Duodenal mucosa (tissue), 2 donors: Measurements from ENCODE around the gene DYNLT5.
"Not testable (repeated sequence)": the region's sequence is repeated elsewhere in the genome, so short reads cannot be mapped to it uniquely, and the experiment has no call there.

Experiments used
- H3K27ac ChIP-seq: one replicate; pipeline ENCODE4 v1.7.0; 2013; ENCODE audit warnings: low read depth, low read length
- H3K27me3 ChIP-seq, 2 donors: one replicate each; pipeline ENCODE4 v1.7.0; 2013; ENCODE audit warnings: low read length in 2 of 2, control low read depth in 1 of 2; ENCODE audit not compliant: insufficient read depth in 2 of 2, control insufficient read depth in 1 of 2
- H3K36me3 ChIP-seq, 2 donors: one replicate each; pipeline ENCODE4 v1.7.0; 2013; ENCODE audit warnings: low read length in 2 of 2, control low read depth in 1 of 2; ENCODE audit not compliant: insufficient read depth in 2 of 2, control insufficient read depth in 1 of 2
- H3K4me1 ChIP-seq, 2 donors: one replicate each; pipeline ENCODE4 v1.7.0; 2013; ENCODE audit warnings: low read length in 2 of 2, control low read depth in 1 of 2; ENCODE audit not compliant: insufficient read depth in 2 of 2, control insufficient read depth in 1 of 2
- H3K4me3 ChIP-seq, 2 donors: one replicate each; pipeline ENCODE4 v1.7.0; 2013; ENCODE audit warnings: low read length in 2 of 2, low read depth in 1 of 2
- H3K9ac ChIP-seq, 2 donors: one replicate each; pipeline ENCODE4 v1.7.0; 2013; ENCODE audit warnings: low read length in 2 of 2, low read depth in 1 of 2
- H3K9me3 ChIP-seq, 2 donors: one replicate each; pipeline ENCODE4 v1.7.0; 2013; ENCODE audit warnings: low read length in 2 of 2, control low read depth in 1 of 2; ENCODE audit not compliant: control insufficient read depth in 1 of 2

The DYNLT5 gene

GRCh38 chr1:66779475-66780078 is 27.3 kb downstream of the DYNLT5 start:
- Histone ChIP-seq H3K9ac (no peak overlapping the region), H3K4me1 (no peaks in the 10 kb centered on the region), H3K9me3 (no peaks in the 10 kb centered on the region), H3K27ac (no peak overlapping the region), H3K27me3 (no peaks in the 10 kb centered on the region), H3K4me3 (no peak overlapping the region), H3K36me3 (no peaks in the 10 kb centered on the region)

DNA sequence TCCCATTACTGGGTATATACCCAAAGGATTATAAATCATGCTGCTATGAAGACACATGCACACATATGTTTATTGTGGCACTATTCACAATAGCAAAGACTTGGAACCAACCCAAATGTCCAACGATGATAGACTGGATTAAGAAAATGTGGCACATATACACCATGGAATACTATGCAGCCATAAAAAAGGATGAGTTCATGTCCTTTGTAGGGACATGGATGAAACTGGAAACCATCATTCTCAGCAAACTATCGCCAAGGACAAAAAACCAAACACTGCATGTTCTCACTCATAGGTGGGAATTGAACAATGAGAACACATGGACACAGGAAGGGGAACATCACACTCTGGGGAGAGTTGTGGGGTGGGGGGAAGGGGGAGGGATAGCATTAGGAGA is 33.5 kb downstream of the DYNLT5 start:
- not testable (repeated sequence) for H3K36me3 ChIP-seq, H3K9ac ChIP-seq, H3K4me1 ChIP-seq, H3K4me3 ChIP-seq, H3K27ac ChIP-seq, H3K27me3 ChIP-seq, H3K9me3 ChIP-seq

DNA sequence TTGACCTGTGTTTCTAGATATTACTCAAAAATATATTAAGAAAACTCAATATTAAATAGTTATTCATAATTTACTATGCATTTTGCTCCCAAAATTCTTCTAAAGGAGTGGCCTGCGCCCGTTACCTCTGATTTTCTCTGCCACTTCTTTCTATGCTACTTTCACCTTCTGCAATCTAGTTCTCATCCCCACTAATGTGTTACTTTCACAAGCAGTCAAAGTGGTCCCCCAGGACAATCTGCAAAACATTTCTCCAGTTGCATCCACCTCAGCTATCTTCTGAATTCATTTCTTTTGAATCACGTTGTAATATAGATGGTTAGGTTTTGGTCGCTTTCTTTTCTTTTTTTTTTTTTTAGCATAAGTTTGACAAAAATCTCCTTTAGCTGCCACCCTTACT is 35.4 kb downstream of the DYNLT5 start:
- Histone ChIP-seq H3K9me3 (no peaks in the 10 kb centered on the region), H3K36me3 (no peaks in the 10 kb centered on the region), H3K4me3 (no peak overlapping the region), H3K27ac (no peak overlapping the region), H3K4me1 (no peaks in the 10 kb centered on the region), H3K9ac (no peak overlapping the region), H3K27me3 (no peaks in the 10 kb centered on the region)

DNA sequence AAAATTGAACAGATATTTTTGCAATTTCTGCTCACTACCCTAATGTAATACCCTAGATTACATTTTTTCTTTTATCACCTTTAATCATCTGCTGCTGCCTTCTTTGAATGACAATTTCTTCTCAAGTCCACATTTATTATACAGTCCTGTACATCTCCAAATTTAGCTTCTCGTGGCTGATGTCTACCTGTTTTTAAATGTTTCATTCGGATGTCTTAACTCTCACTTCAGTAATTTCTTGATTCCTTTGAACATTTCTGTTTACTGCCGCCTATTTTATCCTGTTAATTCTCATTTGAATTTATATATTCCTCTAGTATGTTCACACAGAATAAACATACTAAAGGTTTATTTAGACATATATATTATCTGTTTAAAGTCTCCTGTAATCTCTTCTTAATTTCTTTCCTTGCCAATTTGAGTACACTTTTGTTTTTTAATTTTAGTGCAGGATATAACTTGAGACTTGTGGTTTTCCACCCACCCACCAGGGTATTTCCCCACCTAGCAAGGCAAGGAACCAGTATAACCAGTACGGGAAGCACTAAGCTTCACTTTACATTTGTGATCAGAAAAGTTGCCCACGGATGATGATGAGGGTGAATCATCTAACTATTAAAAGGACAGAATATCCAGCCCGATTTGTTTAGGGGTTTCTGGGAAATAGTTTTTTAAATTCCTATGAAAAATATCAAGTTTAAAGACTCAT is 36.1 kb downstream of the DYNLT5 start:
- no peak overlapping the region for H3K27ac ChIP-seq
- H3K9me3 ChIP-seq: no peaks in the 10 kb centered on the region
- H3K9ac ChIP-seq: no peak overlapping the region
- H3K36me3 ChIP-seq: no peaks in the 10 kb centered on the region
- H3K4me3 ChIP-seq: no peak overlapping the region
- no peaks in the 10 kb centered on the region for H3K27me3 ChIP-seq
- H3K4me1 ChIP-seq: no peaks in the 10 kb centered on the region

DNA sequence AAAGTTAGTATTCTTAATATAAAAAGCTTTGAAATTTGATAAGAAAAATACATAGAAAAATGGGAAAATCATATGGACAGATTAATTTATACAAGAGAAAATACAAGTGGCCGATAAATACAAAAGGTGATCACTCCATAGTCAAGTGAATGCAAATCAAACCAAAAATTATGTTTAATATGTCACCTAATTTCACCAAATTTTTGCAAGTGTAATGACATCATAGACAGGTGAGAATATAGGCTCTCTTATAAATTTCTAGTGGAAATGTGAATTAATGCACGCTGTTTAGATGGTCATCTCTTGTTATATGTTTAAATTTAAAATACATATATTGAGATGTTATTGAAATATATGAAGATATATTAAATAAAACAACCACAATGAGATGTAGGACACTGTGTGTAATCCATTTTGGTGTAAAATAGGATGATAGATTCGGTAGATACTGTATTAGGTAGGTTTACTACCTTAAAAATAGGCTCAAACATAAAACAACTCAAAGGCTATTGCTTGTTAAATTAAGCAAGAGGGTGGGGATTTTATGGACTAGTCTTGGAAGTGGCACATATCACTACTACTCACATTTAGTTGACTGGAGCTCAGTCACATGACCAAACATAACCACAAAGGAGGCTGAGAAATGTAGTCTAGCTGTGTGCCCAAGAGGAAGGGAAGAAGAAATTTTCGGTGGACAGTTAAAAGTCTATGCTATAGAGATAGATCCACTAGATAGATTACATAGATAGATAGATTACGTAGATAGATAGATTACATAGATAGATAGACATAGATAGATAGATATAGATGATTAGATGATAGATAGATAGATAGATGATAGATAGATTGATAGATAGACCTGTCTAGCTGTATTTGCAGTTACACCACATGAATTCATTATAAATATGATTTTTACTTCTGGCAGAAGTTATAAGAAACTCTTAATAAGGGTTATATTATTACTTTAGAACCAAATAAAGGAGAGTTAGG is 39.7 kb downstream of the DYNLT5 start:
- Histone ChIP-seq H3K4me1 (no peaks in the 10 kb centered on the region), H3K27me3 (no peaks in the 10 kb centered on the region), H3K4me3 (no peak overlapping the region), H3K36me3 (no peaks in the 10 kb centered on the region), H3K27ac (no peak overlapping the region), H3K9me3 (no peaks in the 10 kb centered on the region), H3K9ac (no peak overlapping the region)

DNA sequence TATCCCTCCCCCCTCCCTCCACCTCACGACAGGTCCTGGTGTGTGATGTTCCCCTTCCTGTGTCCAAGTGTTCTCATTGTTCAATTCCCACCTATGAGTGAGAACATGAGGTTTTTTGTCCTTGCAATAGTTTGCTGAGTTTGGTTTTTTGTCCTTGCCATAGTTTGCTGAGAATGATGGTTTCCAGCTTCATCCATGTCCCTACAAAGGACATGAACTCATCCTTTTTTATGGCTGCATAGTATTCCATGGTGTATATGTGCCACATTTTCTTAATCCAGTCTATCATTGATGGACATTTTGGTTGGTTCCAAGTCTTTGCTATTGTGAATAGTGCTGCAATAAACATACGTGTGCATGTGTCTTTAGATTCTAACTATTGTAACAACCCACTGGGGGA is 43.6 kb downstream of the DYNLT5 start:
- not testable (repeated sequence) for H3K9me3 ChIP-seq, H3K4me1 ChIP-seq, H3K36me3 ChIP-seq, H3K9ac ChIP-seq, H3K27me3 ChIP-seq, H3K27ac ChIP-seq, H3K4me3 ChIP-seq

DNA sequence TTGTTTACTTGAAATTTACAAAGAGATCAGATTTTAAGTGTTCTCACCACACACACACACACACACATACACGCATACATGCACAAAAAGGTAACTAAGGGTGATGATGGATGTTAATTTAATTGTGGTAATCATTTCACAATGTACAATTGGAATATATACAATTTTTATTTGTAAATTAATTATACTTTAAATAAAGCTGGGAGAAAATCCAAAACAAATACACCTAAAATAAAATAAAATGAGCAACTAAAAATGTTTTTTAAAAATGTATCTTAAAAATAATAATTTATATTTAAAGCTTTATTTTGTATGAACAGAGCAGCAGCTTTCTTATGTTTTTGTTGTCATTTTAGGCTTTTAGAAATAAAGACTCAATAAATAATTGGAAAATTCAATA is 57.0 kb downstream of the DYNLT5 start:
- Histone ChIP-seq H3K36me3 (no peaks in the 10 kb centered on the region), H3K9ac (no peak overlapping the region), H3K27ac (no peak overlapping the region), H3K9me3 (no peaks in the 10 kb centered on the region), H3K4me1 (no peaks in the 10 kb centered on the region), H3K27me3 (no peaks in the 10 kb centered on the region), H3K4me3 (no peak overlapping the region)

DNA sequence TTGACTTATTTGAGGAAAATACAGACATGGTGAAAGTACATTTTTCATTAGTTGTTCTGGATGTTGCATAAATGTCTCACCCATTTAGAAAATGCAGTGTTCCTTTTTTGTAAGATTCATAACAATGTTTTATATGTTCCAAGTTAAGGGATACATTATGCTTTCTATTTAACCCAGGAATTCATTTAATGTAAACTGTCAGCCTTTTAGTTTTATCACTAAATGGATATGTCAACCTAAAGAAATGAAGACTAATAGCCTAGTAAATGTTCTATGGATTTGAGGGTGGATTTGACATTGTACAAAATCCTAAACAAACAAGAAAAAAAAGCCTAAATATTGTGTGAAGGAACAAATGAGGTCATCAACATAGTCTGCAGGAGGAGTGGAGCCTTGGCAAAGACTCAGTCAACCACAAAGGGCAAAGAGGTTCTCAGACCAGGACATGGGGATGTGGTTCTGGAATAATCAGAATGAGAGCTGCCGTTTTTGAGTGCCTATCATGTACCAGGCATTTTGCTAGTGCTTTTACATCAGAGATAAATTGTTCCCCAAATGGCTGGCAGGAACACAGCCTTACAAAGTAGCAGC is 57.6 kb downstream of the DYNLT5 start:
- Histone ChIP-seq H3K4me3 (no peak overlapping the region), H3K27ac (no peak overlapping the region), H3K36me3 (no peaks in the 10 kb centered on the region), H3K9ac (no peak overlapping the region), H3K9me3 (no peaks in the 10 kb centered on the region), H3K4me1 (no peaks in the 10 kb centered on the region), H3K27me3 (no peaks in the 10 kb centered on the region)

GRCh38 chr1:66824771-66825170 is 72.5 kb downstream of the DYNLT5 start:
- H3K4me3 ChIP-seq: no peak overlapping the region
- H3K27me3 ChIP-seq: no peaks in the 10 kb centered on the region
- H3K9me3 ChIP-seq: no peaks in the 10 kb centered on the region
- H3K9ac ChIP-seq: no peak overlapping the region
- no peak overlapping the region for H3K27ac ChIP-seq
- no peaks in the 10 kb centered on the region for H3K4me1 ChIP-seq
- no peaks in the 10 kb centered on the region for H3K36me3 ChIP-seq
